NCI-H1930 (cell line): ENCODE results near the gene URM1.

ENCODE experiments used
- DNase-seq, 2 experiments: peaks; one replicate each; lab custom pipeline; 2025; lab: John Stamatoyannopoulos, UW

Gene URM1

GRCh38 chr9:128429513-128430086 lies 58.4 kb downstream of the URM1 start:
- no peak for DNase-seq

- no peak for DNase-seq
Measured at GRCh38 chr9:128431207-128431606, 60.0 kb downstream of the URM1 start.

- DNase-seq = no peak
Measured at GRCh38 chr9:128434340-128434739, 63.2 kb downstream of the URM1 start.

- no peak for DNase-seq
Measured at GRCh38 chr9:128435611-128436010, 64.4 kb downstream of the URM1 start.

- DNase-seq = peak; percentile 49 to 78
Measured at GRCh38 chr9:128438343-128439109, 67.4 kb downstream of the URM1 start.

GRCh38 chr9:128439273-128439672 lies 68.1 kb downstream of the URM1 start:
- no peak for DNase-seq
